Measurements from ENCODE around the gene NXPH4. TPM values are rescaled to one million over a fixed set of nuclear protein-coding genes. Genes with fewer than 3 reads are reported as not detected.

NXPH4 gene
- total RNA-seq, 1 donor from 2014 or later = 0.53 TPM

DNA sequence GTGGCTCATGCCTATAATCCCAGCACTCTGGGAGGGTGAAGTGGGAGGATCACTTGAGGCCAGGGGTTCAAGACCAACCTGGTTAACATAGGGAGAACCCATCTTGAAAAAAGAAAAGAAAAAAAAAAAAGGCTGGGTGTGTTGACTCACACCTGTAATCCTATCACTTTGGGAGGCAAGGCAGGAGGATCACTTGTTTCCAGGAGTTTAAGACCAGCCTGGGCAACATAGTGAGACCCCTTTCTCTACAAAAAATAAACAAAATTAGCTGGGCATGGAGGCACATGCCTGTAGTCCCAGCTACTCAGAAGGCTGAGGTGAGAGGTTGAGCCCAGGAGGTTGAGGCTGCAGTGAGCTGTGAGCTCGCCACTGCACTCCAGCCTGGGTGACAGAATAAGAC lies 46.2 kb upstream of the NXPH4 start:
- no peak for TF ChIP-seq CTCF (IDR thresholded peaks at IDR 0.05; ENCODE audit: insufficient read depth, low read length, severe bottlenecking)
- DNase-seq (ENCODE audit: low read depth) (no peak), FAIRE-seq (no peak)
- Histone ChIP-seq H3K4me3 (ENCODE audit: low read depth, low read length) (no peak overlapping the region), H3K36me3 (ENCODE audit: control insufficient read depth, insufficient read depth, low read length) (peaks cover 21% of the 10 kb centered on the region), H3K27me3 (ENCODE audit: control insufficient read depth, insufficient read depth, low read length) (no peaks in the 10 kb centered on the region)

DNA sequence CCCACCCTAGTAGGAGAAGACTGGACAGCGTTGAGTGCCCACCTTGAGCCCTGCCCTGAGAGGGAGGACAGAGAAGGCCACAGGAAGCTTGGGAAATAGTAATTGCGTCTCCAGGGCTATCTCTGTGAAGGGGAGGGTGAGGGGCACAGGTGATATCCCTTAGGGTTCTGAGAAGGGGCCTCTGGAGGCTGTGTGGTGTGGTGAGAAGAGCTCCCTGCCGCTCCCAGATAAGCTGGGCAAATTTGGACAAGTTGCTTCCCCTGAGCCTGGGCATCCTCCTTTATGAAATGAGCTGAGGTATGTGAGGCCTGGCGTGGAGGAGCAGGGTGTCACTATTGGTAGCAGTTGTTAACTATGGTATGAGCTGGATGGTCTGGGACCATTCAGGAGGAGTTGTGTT lies 45.7 kb upstream of the NXPH4 start:
- peaks cover 21% of the 10 kb centered on the region for H3K36me3 ChIP-seq (ENCODE audit: control insufficient read depth, insufficient read depth, low read length)
- H3K27me3 ChIP-seq (ENCODE audit: control insufficient read depth, insufficient read depth, low read length) = no peaks in the 10 kb centered on the region
- no peak for TF ChIP-seq CTCF (IDR thresholded peaks at IDR 0.05; ENCODE audit: insufficient read depth, low read length, severe bottlenecking)
- DNase-seq (ENCODE audit: low read depth) (no peak), FAIRE-seq (no peak)
- H3K4me3 ChIP-seq (ENCODE audit: low read depth, low read length) = no peak overlapping the region

- no peak for FAIRE-seq
- no peak overlapping the region for H3K4me3 ChIP-seq (ENCODE audit: low read depth, low read length)
- peak; percentile 33 for DNase-seq (ENCODE audit: low read depth)
- no peak for TF ChIP-seq CTCF (IDR thresholded peaks at IDR 0.05; ENCODE audit: insufficient read depth, low read length, severe bottlenecking)
- H3K27me3 ChIP-seq (ENCODE audit: control insufficient read depth, insufficient read depth, low read length) = no peaks in the 10 kb centered on the region
- H3K36me3 ChIP-seq (ENCODE audit: control insufficient read depth, insufficient read depth, low read length) = peaks cover 20% of the 10 kb centered on the region
Measured at GRCh38 chr12:57171668-57172067, 44.9 kb upstream of the NXPH4 start.

DNA sequence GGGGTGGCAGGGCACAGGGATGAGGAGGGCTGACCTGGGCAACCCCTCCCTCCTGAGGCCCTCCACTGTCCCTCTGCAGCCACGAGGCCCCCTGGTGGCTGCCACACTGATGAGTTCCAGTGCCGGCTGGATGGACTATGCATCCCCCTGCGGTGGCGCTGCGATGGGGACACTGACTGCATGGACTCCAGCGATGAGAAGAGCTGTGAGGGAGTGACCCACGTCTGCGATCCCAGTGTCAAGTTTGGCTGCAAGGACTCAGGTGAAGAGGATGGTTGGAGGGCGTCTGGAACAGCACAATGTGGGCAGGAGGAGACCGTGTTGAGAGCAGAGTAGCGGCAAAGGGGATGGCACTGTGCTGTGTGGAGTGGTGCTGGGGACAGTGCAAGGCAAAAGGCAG lies 43.5 kb upstream of the NXPH4 start:
- Histone ChIP-seq H3K36me3 (ENCODE audit: control insufficient read depth, insufficient read depth, low read length) (peaks cover 18% of the 10 kb centered on the region), H3K4me3 (ENCODE audit: low read depth, low read length) (no peak overlapping the region), H3K27me3 (ENCODE audit: control insufficient read depth, insufficient read depth, low read length) (no peaks in the 10 kb centered on the region)
- DNase-seq (ENCODE audit: low read depth) (no peak), FAIRE-seq (no peak)
- TF ChIP-seq CTCF (IDR thresholded peaks at IDR 0.05; ENCODE audit: insufficient read depth, low read length, severe bottlenecking) = peak; percentile 61

- TF ChIP-seq CTCF (IDR thresholded peaks at IDR 0.05; ENCODE audit: insufficient read depth, low read length, severe bottlenecking) = no peak
- no peak overlapping the region for H3K4me3 ChIP-seq (ENCODE audit: low read depth, low read length)
- no peak for DNase-seq (ENCODE audit: low read depth)
- no peak for FAIRE-seq
- H3K27me3 ChIP-seq (ENCODE audit: control insufficient read depth, insufficient read depth, low read length) = no peaks in the 10 kb centered on the region
- H3K36me3 ChIP-seq (ENCODE audit: control insufficient read depth, insufficient read depth, low read length) = peaks cover 18% of the 10 kb centered on the region
Measured at GRCh38 chr12:57173683-57174082, 42.9 kb upstream of the NXPH4 start.

- DNase-seq (ENCODE audit: low read depth) = peak; percentile 95
- Histone ChIP-seq H3K27me3 (ENCODE audit: control insufficient read depth, insufficient read depth, low read length) (no peaks in the 10 kb centered on the region), H3K36me3 (ENCODE audit: control insufficient read depth, insufficient read depth, low read length) (peaks cover 31% of the 10 kb centered on the region), H3K4me3 (ENCODE audit: low read depth, low read length) (peak overlapping the region; percentile 14)
- TF ChIP-seq CTCF (IDR thresholded peaks at IDR 0.05; ENCODE audit: insufficient read depth, low read length, severe bottlenecking) = peak; percentile 94
- peak; percentile 98 for FAIRE-seq
Measured at GRCh38 chr12:57175428-57176138, 41.0 kb upstream of the NXPH4 start.

Data from bronchial epithelial cell (primary cell).